CD14-positive monocyte (primary cell): ENCODE measurements around the gene WWTR1. TPM values are rescaled to one million over a fixed set of nuclear protein-coding genes. Genes with fewer than 3 reads are reported as not detected.

Experiments used
- DNase-seq, 3 donors: peaks; one replicate each; pipeline ENCODE4 v3.0.0-alpha.2; 2011 to 2022
- H2AFZ ChIP-seq: 2 replicates; pipeline ENCODE4 v1.6.0; 2012; ENCODE audit warnings: mild to moderate bottlenecking, low read depth, low read length, inconsistent platforms; ENCODE audit not compliant: insufficient read depth, poor library complexity, severe bottlenecking
- H3K27ac ChIP-seq, 2 donors: 1 replicate in 1 of 2; 2 replicates in 1 of 2; pipeline ENCODE4 v1.5.1; 2012 to 2013; ENCODE audit warnings: low read length in 2 of 2, control low read depth in 1 of 2, inconsistent platforms in 1 of 2, low read depth in 1 of 2, mild to moderate bottlenecking in 1 of 2
- H3K27me3 ChIP-seq, 2 donors: one replicate each; pipeline versions ENCODE4 v1.6.0 to v1.6.1; 2011 to 2013; ENCODE audit warnings: low read length in 2 of 2; ENCODE audit not compliant: control insufficient read depth in 2 of 2, insufficient read depth in 2 of 2
- H3K36me3 ChIP-seq, 2 donors: replicated peaks in 1 of 2; 1 replicate in 1 of 2; 2 replicates in 1 of 2; pipeline versions ENCODE4 v1.5.1 to v1.6.1; 2012 to 2013; ENCODE audit warnings: low read length in 2 of 2, control low read depth in 1 of 2, inconsistent platforms in 1 of 2, mild to moderate bottlenecking in 1 of 2; ENCODE audit not compliant: insufficient read depth in 2 of 2, control insufficient read depth in 1 of 2
- H3K4me1 ChIP-seq, 2 donors: 1 replicate in 1 of 2; 2 replicates in 1 of 2; pipeline versions ENCODE4 v1.5.1 to v1.6.1; 2012 to 2013; ENCODE audit warnings: low read length in 2 of 2, control low read depth in 1 of 2, inconsistent platforms in 1 of 2, mild to moderate bottlenecking in 1 of 2, moderate library complexity in 1 of 2; ENCODE audit not compliant: insufficient read depth in 2 of 2, control insufficient read depth in 1 of 2
- H3K4me2 ChIP-seq: replicated peaks from 2 replicates; pipeline ENCODE3; 2012; ENCODE audit warnings: low read length, moderate library complexity, mild to moderate bottlenecking; ENCODE audit not compliant: poor library complexity, severe bottlenecking; ENCODE audit errors: extremely low read depth
- H3K4me3 ChIP-seq, 3 experiments: fragments of 200-600 bp in 1 of 3; sonication (generic) in 1 of 3; replicated peaks in 1 of 3; 1 replicate in 2 of 3; 2 replicates in 1 of 3; pipeline ENCODE4 v1.5.1; 2011 to 2013; ENCODE audit warnings: low read length in 3 of 3, mild to moderate bottlenecking in 3 of 3, control low read depth in 2 of 3, low read depth in 2 of 3, inconsistent platforms in 1 of 3, moderate library complexity in 1 of 3
- H3K79me2 ChIP-seq: 2 replicates; pipeline ENCODE4 v1.6.0; 2012; ENCODE audit warnings: mild to moderate bottlenecking, control low read depth, inconsistent platforms, low read length, moderate library complexity; ENCODE audit not compliant: insufficient read depth
- H3K9ac ChIP-seq: 2 replicates; pipeline ENCODE4 v1.6.0; 2017; ENCODE audit warnings: low read length, mild to moderate bottlenecking; ENCODE audit not compliant: insufficient read depth, poor library complexity, severe bottlenecking
- H3K9me3 ChIP-seq, 2 donors: replicated peaks in 1 of 2; 1 replicate in 1 of 2; 2 replicates in 1 of 2; pipeline versions ENCODE4 v1.5.1 to v1.6.1; 2012 to 2013; ENCODE audit warnings: low read length in 2 of 2, control low read depth in 1 of 2; ENCODE audit not compliant: control insufficient read depth in 1 of 2, insufficient read depth in 1 of 2
- H4K20me1 ChIP-seq: 2 replicates; pipeline ENCODE4 v1.6.0; 2012; ENCODE audit warnings: mild to moderate bottlenecking, low read length, control low read depth, moderate library complexity; ENCODE audit not compliant: insufficient read depth
- H3K27ac Mint-ChIP-seq, 7 donors: one replicate each; pipeline ENCODE4 v1.8.0; 2020; ENCODE audit warnings: mild to moderate bottlenecking in 7 of 7, mixed read lengths in 7 of 7, moderate library complexity in 6 of 7, inconsistent platforms in 2 of 7
- H3K27me3 Mint-ChIP-seq, 3 donors: one replicate each; pipeline ENCODE4 v1.8.0; 2021 to 2022; ENCODE audit warnings: low read depth in 3 of 3, mild to moderate bottlenecking in 3 of 3, mixed read lengths in 3 of 3, moderate library complexity in 3 of 3, inconsistent platforms in 1 of 3
- H3K36me3 Mint-ChIP-seq, 2 donors: one replicate each; pipeline ENCODE4 v1.8.0; 2020; ENCODE audit warnings: mixed read lengths in 2 of 2, inconsistent platforms in 1 of 2, mild to moderate bottlenecking in 1 of 2
- H3K4me1 Mint-ChIP-seq: one replicate; pipeline ENCODE4 v1.8.0; 2020; ENCODE audit warnings: mild to moderate bottlenecking, mixed read lengths
- H3K4me3 Mint-ChIP-seq, 2 donors: one replicate each; pipeline ENCODE4 v1.8.0; 2020; ENCODE audit warnings: mild to moderate bottlenecking in 2 of 2, mixed read lengths in 2 of 2, moderate library complexity in 1 of 2
- H3K9me3 Mint-ChIP-seq, 7 donors: one replicate each; pipeline ENCODE4 v1.8.0; 2020 to 2022; ENCODE audit warnings: mixed read lengths in 7 of 7, mild to moderate bottlenecking in 6 of 7, moderate library complexity in 6 of 7, inconsistent platforms in 2 of 7
- CTCF ChIP-seq: fragments of 200-600 bp; IDR thresholded peaks from one replicate; pipeline ENCODE4 v1.8.0; 2022; ENCODE audit warnings: antibody characterized with exemption, mild to moderate bottlenecking
- WGBS: methylation state at CpG from one replicate; pipeline ENCODE4 v1.1.5; 2013; ENCODE audit warnings: missing lambda C conversion rate; ENCODE audit not compliant: insufficient coverage; 5-methylcytosine and 5-hydroxymethylcytosine counted together
- intact Hi-C, 2 donors: fragments of 100-400 bp; cut with micrococcal nuclease; formaldehyde crosslinking; loops; one replicate each; pipeline versions ENCODE4 v1.15.0 to v1.15.1; 2023
- polyA plus RNA-seq, 3 donors: library from polyadenylated mRNA; depleted of rRNA in 1 of 3; unstranded in 2 of 3; stranded (reverse) in 1 of 3; fragments of 300-500 nt in 2 of 3; fragments of >200 nt in 1 of 3; fragmentation: Illumina TruSeq in 2 of 3; gene quantifications; 1 replicate in 2 of 3; 2 replicates in 1 of 3; pipeline ENCODE4 v1.2.3, GENCODE V29; 2012 to 2021

WWTR1 gene
- polyA plus RNA-seq, 3 donors: not detected

- Histone ChIP-seq H3K27me3 (peaks cover 70 to 74% of the 10 kb centered on the region in 2 donors), H4K20me1 (no peaks in the 10 kb centered on the region), H3K4me3 (no peak overlapping the region), H3K79me2 (no peaks in the 10 kb centered on the region), H2AFZ (no peak overlapping the region), H3K4me1 (peaks cover 13 to 17% of the 10 kb centered on the region in 2 donors), H3K9ac (no peak overlapping the region), H3K27ac (no peak overlapping the region), H3K9me3 (peaks cover 0 to 27% of the 10 kb centered on the region in 2 donors), H3K36me3 (no peaks in the 10 kb centered on the region), H3K4me2 (no peak overlapping the region)
- WGBS: no CpG with 5 or more reads among the region's 2 CpGs
- no peak for DNase-seq
- intact Hi-C loops: no loop called here
- Mint-ChIP-seq H3K4me1 (peaks cover 14% of the 10 kb centered on the region), H3K4me3 (no peak overlapping the region), H3K27ac (no peak overlapping the region), H3K27me3 (peaks cover 85 to 95% (median 88%) of the 10 kb centered on the region in 3 donors), H3K36me3 (peaks cover 2 to 3% of the 10 kb centered on the region in 2 donors), H3K9me3 (peaks cover 0 to 27% (median 5%) of the 10 kb centered on the region in 7 donors)
- no peak for TF ChIP-seq CTCF
These were observed 4.3 kb downstream of the WWTR1 start for GRCh38 chr3:149653564-149653963.

GRCh38 chr3:149653136-149653535, 4.7 kb downstream of the WWTR1 start:
- Histone ChIP-seq H3K9ac (no peak overlapping the region), H3K36me3 (no peaks in the 10 kb centered on the region), H2AFZ (no peak overlapping the region), H3K4me2 (no peak overlapping the region), H3K4me1 (peaks cover 11 to 12% of the 10 kb centered on the region in 2 donors), H3K9me3 (peaks cover 0 to 23% of the 10 kb centered on the region in 2 donors), H4K20me1 (no peaks in the 10 kb centered on the region), H3K79me2 (no peaks in the 10 kb centered on the region), H3K27me3 (peaks cover 70 to 74% of the 10 kb centered on the region in 2 donors), H3K27ac (no peak overlapping the region), H3K4me3 (no peak overlapping the region)
- H3K9me3 Mint-ChIP-seq: peaks cover 0 to 24% (median 5%) of the 10 kb centered on the region in 7 donors
- WGBS: no CpG with 5 or more reads among the region's 1 CpG
- intact Hi-C loops: no loop called here
- peaks cover 85 to 95% (median 88%) of the 10 kb centered on the region in 3 donors for H3K27me3 Mint-ChIP-seq
- H3K36me3 Mint-ChIP-seq: peaks cover 0 to 3% of the 10 kb centered on the region in 2 donors
- no peak for DNase-seq
- H3K4me3 Mint-ChIP-seq: peak overlapping the region in 1 of 2 donors; percentile 15
- peaks cover 11% of the 10 kb centered on the region for H3K4me1 Mint-ChIP-seq
- no peak overlapping the region for H3K27ac Mint-ChIP-seq
- no peak for TF ChIP-seq CTCF
